ENCODE data around the gene VPS41. TPM values are rescaled to one million over a fixed set of nuclear protein-coding genes. Genes with fewer than 3 reads are reported as not detected.

VPS41 gene
- total RNA-seq, 2 donors from 2014 or later: 60.6 to 61.0 TPM

DNA sequence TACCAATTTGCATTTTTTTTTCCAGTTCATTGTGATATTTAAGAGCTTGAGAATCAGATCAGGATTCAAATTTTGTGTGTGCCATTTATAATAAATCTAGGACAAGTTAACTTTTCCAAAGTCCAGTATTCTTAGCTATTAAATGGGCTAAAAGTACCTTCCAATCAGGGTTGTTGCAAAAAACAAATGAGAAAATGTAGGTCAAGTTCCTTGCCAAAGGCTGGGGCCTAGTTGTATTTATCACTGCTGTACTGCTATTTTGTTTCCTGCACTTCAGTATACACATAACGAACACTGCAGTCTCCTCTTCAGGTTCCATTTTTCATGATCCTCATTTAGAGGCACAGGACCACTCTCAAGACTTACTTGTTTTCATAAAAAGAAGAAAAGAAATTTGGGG, 7.4 kb upstream of the VPS41 start:
- no peak for DNase-seq (ENCODE audit: low spot score)
- intact Hi-C loops (cut with DNase I): no loop called here

GRCh38 chr7:38909870-38910269, 879 bp upstream of the VPS41 start:
- intact Hi-C loops (cut with DNase I): no loop called here

DNA sequence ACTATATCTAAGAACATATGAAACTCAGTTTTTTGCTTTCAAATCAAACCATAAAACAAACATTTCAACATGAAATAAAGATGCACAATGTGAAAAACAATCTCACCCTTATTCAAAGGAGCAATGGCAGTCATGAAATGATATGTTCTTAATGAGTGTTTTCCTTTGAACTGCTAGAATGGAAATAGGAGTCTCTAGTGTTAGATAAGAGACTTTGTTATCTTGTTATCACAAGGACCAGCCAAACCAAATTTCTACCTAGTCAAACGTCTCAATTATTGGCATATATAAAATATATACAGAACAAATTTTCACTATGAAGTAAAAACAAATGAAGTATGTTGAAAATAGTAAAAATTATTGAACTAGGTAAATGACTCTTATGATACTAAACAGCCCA, 1.2 kb downstream of the VPS41 start:
- intact Hi-C loops (cut with DNase I): no loop called here
- DNase-seq (ENCODE audit: low spot score): no peak

More at GRCh38 chr7:38909870-38910269, 879 bp upstream of the VPS41 start:
- DNase-seq (ENCODE audit: low spot score): no peak

DNA sequence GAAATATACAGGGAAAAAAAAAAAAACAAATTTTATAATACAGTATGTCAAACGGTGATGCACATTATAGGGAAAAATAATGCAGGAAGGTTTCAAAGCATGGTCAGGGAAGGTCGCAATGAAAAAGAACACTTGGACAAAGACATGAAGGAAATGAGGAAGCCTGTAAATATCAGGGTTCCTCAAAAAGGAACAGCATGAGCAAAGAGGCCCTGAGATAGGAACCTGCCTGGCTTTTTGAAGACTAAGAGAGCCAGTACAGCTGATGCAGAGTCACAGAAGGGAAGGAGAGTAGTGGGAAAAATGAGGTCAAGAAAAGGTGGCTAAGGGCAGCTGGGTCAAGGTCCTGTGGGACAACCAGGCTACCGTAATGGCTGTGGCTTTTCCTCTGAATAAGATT, 1.9 kb downstream of the VPS41 start:
- DNase-seq (ENCODE audit: low spot score): no peak
- intact Hi-C loops (cut with DNase I): no loop called here

DNA sequence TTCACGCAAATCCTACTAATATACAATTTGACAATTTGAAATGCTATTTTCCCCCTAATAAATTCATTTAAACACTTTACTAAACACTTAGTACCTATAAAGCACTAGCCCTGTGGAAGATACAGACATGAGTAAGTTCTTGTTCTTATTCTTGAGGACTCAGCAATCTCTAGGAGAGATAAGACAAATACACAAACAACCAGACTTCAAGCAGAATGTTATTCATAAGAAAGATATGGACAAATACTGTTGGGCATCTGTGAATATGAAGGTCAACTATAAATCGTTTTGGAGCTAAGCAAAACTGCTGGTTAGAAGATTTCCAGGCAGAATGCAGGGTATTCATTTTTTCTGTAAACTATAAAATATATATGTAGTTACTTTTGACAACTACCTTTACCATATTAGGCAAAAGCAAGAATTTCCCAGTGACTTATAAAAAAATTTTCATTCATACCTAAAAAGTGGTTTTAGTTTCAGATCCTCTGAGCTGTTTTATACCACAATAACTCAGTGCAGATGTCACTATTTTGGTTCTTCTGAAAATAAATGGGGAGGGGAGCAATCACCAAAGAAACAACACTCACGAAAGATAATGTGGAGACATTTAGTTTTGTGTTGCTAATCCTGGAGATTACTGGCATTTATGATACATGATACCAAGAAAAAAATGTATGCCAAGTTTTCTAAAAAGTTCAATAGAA, 3.8 kb downstream of the VPS41 start:
- DNase-seq (ENCODE audit: low spot score): no peak
- intact Hi-C loops (cut with DNase I): no loop called here

DNA sequence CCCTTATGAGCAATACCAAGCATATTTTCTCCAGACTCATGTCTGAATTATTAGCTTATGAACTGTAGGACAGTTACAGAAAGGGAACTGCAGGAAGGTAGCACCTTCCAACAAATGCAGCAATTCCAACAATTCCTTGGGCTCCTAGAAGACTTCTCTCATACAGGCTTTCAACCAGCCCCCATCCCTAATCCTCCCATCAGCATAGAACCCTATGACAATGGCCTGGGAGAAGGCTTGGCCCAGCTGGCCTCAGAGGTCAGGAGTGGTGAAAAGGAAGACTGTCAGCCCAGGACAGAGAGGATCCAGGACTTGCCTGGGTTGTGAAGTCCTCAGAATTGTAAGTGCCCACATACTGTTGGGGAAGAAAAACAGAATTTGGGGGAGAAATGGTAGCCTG, 5.9 kb downstream of the VPS41 start:
- intact Hi-C loops (cut with DNase I): no loop called here
- no peak for DNase-seq (ENCODE audit: low spot score)

DNA sequence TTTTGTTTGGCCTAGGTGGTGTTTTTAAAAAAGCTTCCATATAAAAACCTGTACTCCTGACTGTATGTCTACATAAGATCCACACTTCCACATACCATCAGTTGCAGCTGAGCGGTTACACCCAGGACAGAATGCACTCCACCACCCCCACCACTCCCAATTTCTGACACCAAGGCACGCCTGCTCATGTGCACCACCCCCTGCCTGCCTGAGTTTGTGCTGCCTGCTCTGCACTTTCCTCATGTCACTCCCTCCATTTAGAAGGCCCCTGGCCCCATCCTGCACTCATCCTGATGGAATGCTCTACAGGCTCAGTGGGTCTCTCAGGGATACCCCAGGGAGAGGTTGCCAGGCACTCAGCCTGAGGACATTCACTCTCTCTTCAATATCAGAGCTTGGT, 6.5 kb downstream of the VPS41 start:
- DNase-seq (ENCODE audit: low spot score): no peak
- intact Hi-C loops (cut with DNase I): no loop called here

DNA sequence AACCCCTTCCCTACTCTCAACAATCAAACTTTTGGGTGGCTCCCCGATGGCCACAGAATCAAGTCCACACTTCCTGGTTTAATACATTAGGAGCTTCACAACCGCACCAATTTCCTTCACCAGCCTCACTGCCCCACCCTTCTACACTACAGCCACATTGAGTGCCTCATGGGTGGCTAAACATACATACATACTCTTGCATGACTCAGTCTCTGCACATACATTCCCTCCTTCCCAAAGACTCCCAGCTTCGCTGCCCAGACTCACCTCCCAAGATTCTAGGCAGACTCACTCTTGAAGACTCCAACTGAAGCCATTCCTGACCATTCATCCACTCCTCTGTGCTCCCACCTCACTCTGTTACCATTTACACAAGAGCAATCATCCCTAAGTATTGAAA, 15.9 kb downstream of the VPS41 start:
- intact Hi-C loops (cut with DNase I): no loop called here
- DNase-seq (ENCODE audit: low spot score): no peak

DNA sequence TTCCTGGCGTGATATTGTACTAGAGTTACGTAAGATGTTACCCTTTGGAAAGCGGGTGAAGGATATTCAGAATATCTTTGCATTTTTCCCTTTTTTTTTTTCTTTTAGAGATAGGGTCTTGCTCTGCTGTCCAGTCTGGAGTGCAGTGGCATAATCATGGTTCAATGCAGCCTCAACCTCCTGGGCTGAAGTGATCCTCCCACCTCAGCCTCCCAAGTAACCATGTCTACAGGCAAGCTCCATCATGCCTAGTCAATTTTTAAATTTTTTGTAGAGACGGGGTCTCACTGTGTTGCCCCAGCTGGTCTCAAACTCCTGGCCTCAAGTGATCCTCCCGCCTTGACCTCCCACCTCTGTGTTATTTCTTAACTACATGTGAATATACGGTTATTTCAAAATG, 18.4 kb downstream of the VPS41 start:
- DNase-seq (ENCODE audit: low spot score): no peak
- intact Hi-C loops (cut with DNase I): no loop called here

DNA sequence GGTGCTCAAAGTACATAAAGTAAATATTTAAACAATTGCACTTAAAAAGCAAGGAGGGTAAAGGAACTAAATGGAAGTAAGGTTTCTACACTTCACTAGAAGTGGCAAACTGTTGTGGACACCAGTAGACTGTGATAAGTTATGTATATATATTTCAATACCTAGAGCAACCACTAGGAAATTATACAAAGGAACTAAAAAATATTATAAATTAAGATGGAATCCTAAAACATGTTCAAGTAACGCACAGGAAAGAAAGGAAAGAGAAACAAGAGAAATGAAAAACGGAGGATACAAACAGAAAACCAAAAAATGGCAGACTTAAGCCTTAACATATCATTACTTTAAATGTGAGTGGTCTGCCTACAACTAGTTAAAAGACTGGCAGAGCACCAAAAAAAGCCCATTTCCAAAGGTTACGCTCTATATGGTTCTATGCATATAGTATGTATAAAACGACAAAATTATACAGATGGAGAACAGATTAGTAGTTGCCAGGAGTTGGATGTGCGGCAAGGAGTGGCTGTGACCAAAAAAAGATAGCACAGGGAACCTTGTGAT, 19.0 kb downstream of the VPS41 start:
- no peak for DNase-seq (ENCODE audit: low spot score)
- intact Hi-C loops (cut with DNase I): no loop called here

GRCh38 chr7:38889079-38889478, 19.9 kb downstream of the VPS41 start:
- no peak for DNase-seq (ENCODE audit: low spot score)
- intact Hi-C loops (cut with DNase I): no loop called here

- intact Hi-C loops (cut with DNase I): no loop called here
- no peak for DNase-seq (ENCODE audit: low spot score)
Measured at GRCh38 chr7:38886265-38886664, 22.7 kb downstream of the VPS41 start.

DNA sequence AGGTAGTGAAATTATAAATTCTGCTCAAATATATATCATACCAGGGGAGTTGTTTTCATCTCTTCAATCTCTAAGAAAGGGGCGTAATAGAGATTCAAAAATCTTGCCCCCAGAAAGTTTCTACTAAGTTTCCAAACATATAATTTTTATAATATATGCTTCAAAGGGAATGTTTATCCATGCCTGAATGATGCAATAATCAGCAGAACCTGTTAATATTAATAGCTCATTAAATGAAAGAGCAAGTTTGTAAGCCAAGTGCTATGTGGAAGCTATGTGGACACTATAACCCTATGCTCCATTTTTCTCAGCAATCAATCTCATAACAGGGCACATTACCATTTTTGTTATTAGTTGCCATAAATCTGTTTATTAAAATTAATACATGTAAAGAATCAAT, 25.3 kb downstream of the VPS41 start:
- intact Hi-C loops (cut with DNase I): no loop called here
- DNase-seq (ENCODE audit: low spot score): no peak

DNA sequence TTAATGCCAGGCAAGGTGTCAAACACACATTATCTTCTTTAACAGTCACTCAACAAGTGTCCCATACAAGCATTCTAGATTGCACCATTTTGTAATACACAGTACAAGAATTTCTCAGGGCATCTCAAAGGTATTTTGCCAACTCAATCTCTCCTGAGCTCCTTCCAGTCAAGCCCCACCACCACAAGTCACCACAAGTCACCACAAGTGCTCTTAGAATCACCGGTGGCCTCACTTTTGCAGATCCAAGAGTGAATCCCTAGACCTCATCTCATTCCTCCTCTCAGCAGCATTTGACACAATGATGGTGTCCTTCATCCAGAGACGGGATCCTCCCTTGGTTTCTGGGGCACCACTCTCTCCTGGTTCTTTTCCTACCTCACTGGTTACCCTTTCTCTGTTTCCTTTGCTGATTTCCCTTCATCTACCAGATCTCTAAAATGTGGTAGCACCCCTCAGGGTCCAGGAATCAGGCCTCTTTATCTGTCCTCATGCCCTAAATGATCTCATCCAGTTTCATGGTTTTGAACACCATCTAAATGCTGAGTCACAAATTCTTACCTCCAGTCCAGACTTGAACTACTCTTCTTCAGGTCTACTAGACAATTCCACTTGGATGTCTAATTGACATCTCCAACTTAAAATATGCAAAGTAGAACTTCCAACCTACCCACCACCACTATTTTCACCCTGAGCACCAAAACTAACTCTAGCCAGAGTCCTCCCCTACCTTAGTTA, 26.9 kb downstream of the VPS41 start:
- intact Hi-C loops (cut with DNase I): loop anchor here in 1 of 2 donors (1.0 kb wide), 1 partner anchor 33 kb away; no protein-coding TSS in a partner anchor
- DNase-seq (ENCODE audit: low spot score): no peak

GRCh38 chr7:38881015-38881414, 28.0 kb downstream of the VPS41 start:
- no peak for DNase-seq (ENCODE audit: low spot score)
- intact Hi-C loops (cut with DNase I): loop anchor here in 1 of 2 donors (1.0 kb wide), 1 partner anchor 34 kb away; no protein-coding TSS in a partner anchor

DNA sequence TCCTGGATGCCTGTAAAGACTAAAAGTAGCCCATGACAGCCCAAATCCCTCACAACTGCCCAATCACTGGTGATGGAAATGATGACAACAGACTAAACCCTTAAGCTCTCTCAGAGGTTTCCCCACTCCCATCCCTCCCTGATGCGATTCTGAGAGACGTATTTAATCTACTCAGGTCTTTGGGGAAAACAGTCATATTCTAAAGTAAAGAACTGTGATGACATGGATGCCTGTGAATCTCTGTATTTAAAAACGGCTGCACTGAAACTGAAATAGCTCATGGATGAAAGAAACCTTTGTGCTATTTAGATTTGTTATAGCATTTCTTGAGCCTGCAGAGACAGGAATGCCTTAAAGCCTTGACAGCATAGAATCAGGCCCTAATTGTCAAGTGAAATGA, 28.5 kb downstream of the VPS41 start:
- intact Hi-C loops (cut with DNase I): no loop called here
- DNase-seq (ENCODE audit: low spot score): no peak

DNA sequence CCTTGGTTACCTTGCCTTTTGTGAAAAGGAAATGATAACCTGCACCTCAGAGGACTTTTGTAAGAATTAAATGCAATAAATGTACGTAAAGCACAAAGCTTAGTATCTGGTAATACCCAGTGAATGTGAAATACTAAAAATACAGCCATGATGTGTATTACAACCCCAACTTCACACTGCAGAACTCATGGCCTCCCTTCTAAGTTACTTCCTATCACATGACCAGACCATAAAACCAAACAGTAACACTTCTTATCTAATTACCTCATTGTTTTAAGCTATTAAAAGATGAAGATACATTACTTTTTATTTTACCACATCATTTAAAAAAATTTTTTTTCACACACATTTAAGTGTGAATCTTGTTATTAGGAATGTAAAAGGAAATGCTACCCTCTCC, 29.0 kb downstream of the VPS41 start:
- no peak for DNase-seq (ENCODE audit: low spot score)
- intact Hi-C loops (cut with DNase I): no loop called here

- no peak for DNase-seq (ENCODE audit: low spot score)
- intact Hi-C loops (cut with DNase I): no loop called here
Measured at GRCh38 chr7:38878694-38879457, 30.1 kb downstream of the VPS41 start.

GRCh38 chr7:38873433-38873832, 35.6 kb downstream of the VPS41 start:
- intact Hi-C loops (cut with DNase I): no loop called here
- no peak for DNase-seq (ENCODE audit: low spot score)

DNA sequence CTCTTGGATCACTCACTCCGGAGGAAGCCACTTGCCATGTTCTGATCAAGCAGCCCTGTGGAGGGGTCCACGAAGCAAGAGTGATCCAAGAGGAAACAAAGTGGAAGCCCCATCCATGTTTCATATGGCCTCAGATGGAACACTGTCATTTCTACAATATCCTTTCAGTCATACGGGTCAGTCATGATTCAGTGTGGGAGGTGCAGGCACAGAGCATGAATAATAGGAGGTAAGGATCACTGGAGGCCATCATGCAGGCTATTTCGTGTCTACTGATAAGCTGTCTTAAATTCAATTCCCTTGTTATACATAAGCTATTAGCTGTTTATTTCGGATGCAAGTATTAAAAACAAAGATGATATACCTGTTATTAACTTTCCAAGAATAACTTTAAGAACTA, 36.8 kb downstream of the VPS41 start:
- DNase-seq (ENCODE audit: low spot score): no peak
- intact Hi-C loops (cut with DNase I): no loop called here

Data from posterior vena cava (tissue), 2 donors.